DND-41 (cell line): ENCODE data around the gene IL17RD.

Source experiments
- EZH2 ChIP-seq: IDR thresholded peaks from 3 replicates; pipeline ENCODE4 v1.6.1; 2012; ENCODE audit warnings: borderline replicate concordance, low read depth, mild to moderate bottlenecking, moderate library complexity, low read length, inconsistent platforms; ENCODE audit not compliant: severe bottlenecking
- TF ChIP-seq, protein P1 (sequence below): IDR thresholded peaks from 2 replicates; pipeline ENCODE4 v1.5.1; 2012; ENCODE audit warnings: borderline replicate concordance, low read length, moderate library complexity, mild to moderate bottlenecking; ENCODE audit not compliant: poor library complexity, severe bottlenecking; ENCODE audit errors: extremely low read depth

DNA sequence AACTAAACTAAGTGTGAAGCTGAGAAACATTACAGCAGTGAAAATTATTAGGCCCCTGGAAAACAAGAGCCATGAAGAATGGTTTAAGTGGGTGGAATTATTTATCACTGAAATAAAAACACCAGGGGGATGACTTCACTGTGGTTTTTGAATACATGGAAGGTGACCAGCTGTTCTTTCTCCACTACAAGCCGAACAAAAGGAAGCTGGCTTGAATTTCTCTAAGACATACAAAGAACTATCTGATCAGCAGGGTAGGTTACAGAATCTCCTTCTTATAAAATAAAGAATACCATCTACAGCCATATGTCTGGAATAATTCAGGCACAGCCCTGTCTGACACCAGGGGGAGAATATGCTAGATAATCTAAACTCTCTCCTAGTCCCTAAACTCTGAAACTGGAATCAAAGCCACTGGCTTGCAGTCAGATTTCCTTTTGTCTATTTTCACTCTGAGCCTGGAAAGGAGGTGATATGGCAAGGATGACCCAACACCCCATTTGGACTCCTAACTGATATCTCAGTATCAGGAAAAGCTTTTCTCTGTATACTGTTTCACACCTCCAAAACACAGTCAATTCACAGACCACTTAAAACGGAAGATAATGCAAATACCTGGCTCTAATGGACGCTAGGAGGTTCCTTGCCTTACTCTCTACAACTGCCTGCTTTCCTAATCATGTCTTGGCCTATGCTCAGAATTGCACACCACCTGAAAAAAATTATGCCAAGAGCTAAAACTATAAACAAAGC is 73.5 kb downstream of the IL17RD start:
- TF ChIP-seq, protein P1, sequence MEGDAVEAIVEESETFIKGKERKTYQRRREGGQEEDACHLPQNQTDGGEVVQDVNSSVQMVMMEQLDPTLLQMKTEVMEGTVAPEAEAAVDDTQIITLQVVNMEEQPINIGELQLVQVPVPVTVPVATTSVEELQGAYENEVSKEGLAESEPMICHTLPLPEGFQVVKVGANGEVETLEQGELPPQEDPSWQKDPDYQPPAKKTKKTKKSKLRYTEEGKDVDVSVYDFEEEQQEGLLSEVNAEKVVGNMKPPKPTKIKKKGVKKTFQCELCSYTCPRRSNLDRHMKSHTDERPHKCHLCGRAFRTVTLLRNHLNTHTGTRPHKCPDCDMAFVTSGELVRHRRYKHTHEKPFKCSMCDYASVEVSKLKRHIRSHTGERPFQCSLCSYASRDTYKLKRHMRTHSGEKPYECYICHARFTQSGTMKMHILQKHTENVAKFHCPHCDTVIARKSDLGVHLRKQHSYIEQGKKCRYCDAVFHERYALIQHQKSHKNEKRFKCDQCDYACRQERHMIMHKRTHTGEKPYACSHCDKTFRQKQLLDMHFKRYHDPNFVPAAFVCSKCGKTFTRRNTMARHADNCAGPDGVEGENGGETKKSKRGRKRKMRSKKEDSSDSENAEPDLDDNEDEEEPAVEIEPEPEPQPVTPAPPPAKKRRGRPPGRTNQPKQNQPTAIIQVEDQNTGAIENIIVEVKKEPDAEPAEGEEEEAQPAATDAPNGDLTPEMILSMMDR = no peak
- no peak for TF ChIP-seq EZH2
